Prostate gland (tissue), 2 donors: ENCODE measurements around the gene AGAP2. TPM values are rescaled to one million over a fixed set of nuclear protein-coding genes. Genes with fewer than 3 reads are reported as not detected.

Source experiments
- DNase-seq: peaks from one replicate; pipeline ENCODE4 v3.0.0-alpha.2; 2019; ENCODE audit warnings: low spot score
- H3K27ac ChIP-seq, 2 donors: fragments of 200-600 bp; sonication (generic); 2 replicates each; pipeline ENCODE4 v1.5.1; 2017 to 2019
- H3K27me3 ChIP-seq: fragments of 200-600 bp; sonication (generic); replicated peaks from 2 replicates; pipeline ENCODE4 v1.5.1; 2019; ENCODE audit not compliant: insufficient read depth
- H3K36me3 ChIP-seq, 2 donors: fragments of 200-600 bp; sonication (generic); 1 replicate in 1 of 2; 2 replicates in 1 of 2; pipeline versions ENCODE4 v1.5.1 to v1.8.1; 2017 to 2019
- H3K4me1 ChIP-seq: fragments of 200-600 bp; sonication (generic); replicated peaks from 2 replicates; pipeline ENCODE4 v1.5.1; 2019
- H3K4me3 ChIP-seq, 2 donors: fragments of 200-600 bp; sonication (generic); 2 replicates each; pipeline ENCODE4 v1.5.1; 2017 to 2019
- H3K9me3 ChIP-seq: fragments of 200-600 bp; sonication (generic); 2 replicates; pipeline ENCODE4 v1.5.1; 2017
- CTCF ChIP-seq, 4 experiments: fragments of 200-600 bp in 2 of 4; fragments of 450-650 bp in 2 of 4; sonication (generic) in 2 of 4; IDR thresholded peaks; 1 replicate in 3 of 4; 2 replicates in 1 of 4; pipeline ENCODE4 v1.5.1; 2016 to 2019; ENCODE audit warnings: antibody characterized with exemption in 4 of 4, mild to moderate bottlenecking in 2 of 4, moderate library complexity in 2 of 4
- POLR2A ChIP-seq: fragments of 450-650 bp; IDR thresholded peaks from one replicate; pipeline ENCODE4 v1.6.1; 2016; ENCODE audit warnings: antibody characterized with exemption, mild to moderate bottlenecking
- POLR2AphosphoS5 ChIP-seq: sonication (generic); formaldehyde crosslinking; IDR thresholded peaks from one replicate; pipeline ENCODE4 v1.6.1; 2017; ENCODE audit warnings: antibody characterized with exemption
- WGBS: methylation state at CpG from one replicate; pipeline ENCODE4 v1.1.5; 2018; 5-methylcytosine and 5-hydroxymethylcytosine counted together
- intact Hi-C: fragments of 100-400 bp; cut with DNase I; formaldehyde crosslinking; loops from one replicate; pipeline ENCODE4 v1.14.2; 2022
- total RNA-seq, 2 donors: library from RNA; depleted of rRNA; stranded (reverse); fragments of >200 nt; gene quantifications; one replicate each; pipeline ENCODE4 v1.1.0, GENCODE V29; 2016

AGAP2 gene
- total RNA-seq, 2 donors from 2014 or later = 0.82 to 4.2 TPM

DNA sequence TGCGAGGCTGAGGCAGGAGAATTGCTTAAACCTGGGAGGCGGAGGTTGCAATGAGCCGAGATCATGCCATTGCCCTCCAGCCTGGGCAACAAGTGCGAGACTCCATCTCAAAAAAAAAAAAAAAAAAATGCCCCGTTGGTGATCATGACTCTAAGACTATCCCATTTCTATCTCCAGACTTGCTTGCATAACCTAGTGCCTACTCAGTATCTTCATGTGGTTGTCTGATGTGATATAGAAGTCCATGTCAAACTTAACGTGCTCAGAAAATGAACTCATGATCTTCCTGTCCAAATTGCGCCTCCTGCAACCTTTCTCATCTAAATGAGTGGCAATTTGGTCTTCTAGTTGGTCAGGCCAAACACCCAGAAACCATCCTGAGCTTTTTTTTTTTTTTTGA is 39.4 kb upstream of the AGAP2 start:
- TF ChIP-seq CTCF (IDR thresholded peaks at IDR 0.05) = no peak
- TF ChIP-seq POLR2A = no peak
- no peak for TF ChIP-seq POLR2AphosphoS5
- Histone ChIP-seq H3K36me3 (no peaks in the 10 kb centered on the region), H3K27me3 (no peaks in the 10 kb centered on the region), H3K27ac (no peak overlapping the region), H3K9me3 (no peaks in the 10 kb centered on the region), H3K4me3 (no peak overlapping the region), H3K4me1 (no peaks in the 10 kb centered on the region)
- 93% methylated on average over 7 of the region's 7 CpGs for WGBS
- intact Hi-C loops = no loop called here
- no peak for DNase-seq

DNA sequence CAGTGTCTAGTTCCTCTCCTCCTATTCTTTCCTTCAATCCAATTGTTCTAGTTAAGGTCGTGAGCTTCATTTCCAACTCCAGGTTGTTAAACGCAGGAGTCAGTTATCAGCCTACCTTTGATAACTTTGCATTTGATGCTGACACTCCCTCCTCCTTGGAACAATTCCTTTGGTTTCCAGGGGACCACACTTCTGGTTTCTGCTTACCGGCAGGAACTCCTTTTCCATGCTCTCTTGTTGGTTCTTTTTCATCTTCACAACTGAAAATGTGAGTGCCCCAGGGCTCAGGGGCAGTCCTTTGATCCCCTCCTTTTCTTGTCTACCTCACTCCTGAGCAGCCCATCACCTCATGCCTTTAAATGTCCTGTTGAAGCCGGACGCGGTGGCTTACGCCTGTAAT is 38.8 kb upstream of the AGAP2 start:
- intact Hi-C loops = no loop called here

GRCh38 chr12:57776247-57776587 is 37.7 kb upstream of the AGAP2 start:
- Histone ChIP-seq H3K4me1 (peaks cover 4% of the 10 kb centered on the region), H3K36me3 (no peaks in the 10 kb centered on the region), H3K27ac (no peak overlapping the region), H3K4me3 (no peak overlapping the region), H3K9me3 (no peaks in the 10 kb centered on the region), H3K27me3 (no peaks in the 10 kb centered on the region)
- TF ChIP-seq POLR2A = no peak
- no peak for TF ChIP-seq POLR2AphosphoS5
- TF ChIP-seq CTCF (IDR thresholded peaks at IDR 0.05) = no peak
- no peak for DNase-seq
- 83% methylated on average over 2 of the region's 2 CpGs for WGBS
- intact Hi-C loops = no loop called here

More for the DNA sequence above, 38.8 kb upstream of the AGAP2 start:
- TF ChIP-seq CTCF (IDR thresholded peaks at IDR 0.05) = no peak
- H3K27ac ChIP-seq = no peak overlapping the region
- H3K4me3 ChIP-seq = no peak overlapping the region
- no peak for DNase-seq
- 88% methylated on average over 7 of the region's 7 CpGs for WGBS
- no peaks in the 10 kb centered on the region for H3K9me3 ChIP-seq
- no peaks in the 10 kb centered on the region for H3K27me3 ChIP-seq
- H3K36me3 ChIP-seq = no peaks in the 10 kb centered on the region
- no peaks in the 10 kb centered on the region for H3K4me1 ChIP-seq

- H3K27me3 ChIP-seq = no peaks in the 10 kb centered on the region
- WGBS = 81% methylated on average over 4 of the region's 4 CpGs
Observed at GRCh38 chr12:57775563-57776246, 37.2 kb upstream of the AGAP2 start.

More at GRCh38 chr12:57775563-57776246, 37.2 kb upstream of the AGAP2 start:
- H3K27ac ChIP-seq = no peak overlapping the region
- no peaks in the 10 kb centered on the region for H3K36me3 ChIP-seq
- no peak for DNase-seq
- intact Hi-C loops = no loop called here
- H3K9me3 ChIP-seq = no peaks in the 10 kb centered on the region
- H3K4me3 ChIP-seq = no peak overlapping the region
- TF ChIP-seq CTCF (IDR thresholded peaks at IDR 0.05) (no peak), POLR2A (no peak), POLR2AphosphoS5 (no peak)
- H3K4me1 ChIP-seq = peaks cover 5% of the 10 kb centered on the region
